Measurements from ENCODE around the gene WNT8B.

- TF ChIP-seq CTCF (conservative IDR thresholded peaks at IDR 0.05; ENCODE audit: low read length), result no peak
- TF ChIP-seq EZH2phosphoT487 (IDR thresholded peaks at IDR 0.05; ENCODE audit: borderline replicate concordance), result no peak
These were observed 33.8 kb downstream of the WNT8B start for GRCh38 chr10:100496567-100496966.
